Keratinocyte (primary cell): ENCODE data around the gene ADAD2. TPM values are rescaled to one million over a fixed set of nuclear protein-coding genes. Genes with fewer than 3 reads are reported as not detected.

Experiments
- DNase-seq: peaks from one replicate; pipeline ENCODE4 v3.0.0-alpha.2; 2011; ENCODE audit warnings: low read depth, missing footprints, low spot score
- FAIRE-seq: peaks from 2 replicates; lab custom pipeline; 2011; peaks lifted over from hg19 to GRCh38; lab: Jason Lieb, UNC
- H2AFZ ChIP-seq: 2 replicates; pipeline ENCODE4 v1.6.0; 2012; ENCODE audit warnings: low read length, control low read depth, inconsistent platforms; ENCODE audit not compliant: control insufficient read depth
- H3K27ac ChIP-seq: 2 replicates; pipeline ENCODE4 v1.5.1; 2011; ENCODE audit warnings: low read length; ENCODE audit not compliant: control insufficient read depth, insufficient read depth
- H3K27me3 ChIP-seq: 3 replicates; pipeline ENCODE4 v1.6.0; 2011; ENCODE audit warnings: low read length; ENCODE audit not compliant: control insufficient read depth, insufficient read depth; ENCODE audit errors: extremely low read depth
- H3K36me3 ChIP-seq, 2 experiments: 2 replicates in 1 of 2; 3 replicates in 1 of 2; pipeline ENCODE4 v1.5.1; 2011; ENCODE audit warnings: low read length in 2 of 2, mild to moderate bottlenecking in 1 of 2; ENCODE audit not compliant: control insufficient read depth in 2 of 2, insufficient read depth in 2 of 2; ENCODE audit errors: extremely low read depth in 1 of 2
- H3K4me1 ChIP-seq: 3 replicates; pipeline ENCODE4 v1.5.1; 2011; ENCODE audit warnings: low read length; ENCODE audit not compliant: control insufficient read depth, insufficient read depth; ENCODE audit errors: extremely low read depth
- H3K4me2 ChIP-seq: 3 replicates; pipeline ENCODE4 v1.6.0; 2011; ENCODE audit warnings: low read depth, low read length; ENCODE audit not compliant: control insufficient read depth, insufficient read depth; ENCODE audit errors: extremely low read depth
- H3K4me3 ChIP-seq, 3 experiments: fragments of 200-600 bp in 1 of 3; sonication (generic) in 1 of 3; 2 replicates in 2 of 3; 3 replicates in 1 of 3; pipeline ENCODE4 v1.5.1; 2011 to 2016; ENCODE audit warnings: low read length in 3 of 3, mild to moderate bottlenecking in 3 of 3, control low read depth in 2 of 3, inconsistent platforms in 1 of 3, low read depth in 1 of 3, mixed read lengths in 1 of 3, mixed run types in 1 of 3, moderate library complexity in 1 of 3; ENCODE audit not compliant: control insufficient read depth in 2 of 3, insufficient read depth in 2 of 3; ENCODE audit errors: extremely low read depth in 1 of 3
- H3K79me2 ChIP-seq: 2 replicates; pipeline ENCODE4 v1.6.0; 2012; ENCODE audit warnings: low read length; ENCODE audit not compliant: control insufficient read depth, insufficient read depth
- H3K9ac ChIP-seq: 3 replicates; pipeline ENCODE4 v1.6.0; 2011; ENCODE audit warnings: low read length; ENCODE audit not compliant: control insufficient read depth, insufficient read depth; ENCODE audit errors: extremely low read depth
- H3K9me1 ChIP-seq: 3 replicates; pipeline ENCODE4 v1.6.0; 2011; ENCODE audit warnings: low read length; ENCODE audit not compliant: control insufficient read depth, insufficient read depth; ENCODE audit errors: extremely low read depth
- H3K9me3 ChIP-seq: 2 replicates; pipeline ENCODE4 v1.5.1; 2012; ENCODE audit warnings: low read depth, low read length; ENCODE audit not compliant: control insufficient read depth
- H4K20me1 ChIP-seq: 3 replicates; pipeline ENCODE4 v1.6.0; 2011; ENCODE audit warnings: low read length; ENCODE audit not compliant: control insufficient read depth, insufficient read depth; ENCODE audit errors: extremely low read depth
- CTCF ChIP-seq, 3 experiments: IDR thresholded peaks in 1 of 3; conservative IDR thresholded peaks in 1 of 3; optimal IDR thresholded peaks in 1 of 3; 2 replicates in 2 of 3; 3 replicates in 1 of 3; pipeline versions ENCODE3 to v1.5.1; 2011; ENCODE audit warnings: low read length in 3 of 3, mild to moderate bottlenecking in 3 of 3, moderate library complexity in 2 of 3, control low read depth in 1 of 3, inconsistent platforms in 1 of 3; ENCODE audit not compliant: insufficient read depth in 2 of 3; ENCODE audit errors: extremely low read depth in 1 of 3
- EZH2 ChIP-seq: IDR thresholded peaks from one replicate; pipeline ENCODE4 v1.6.1; 2012; ENCODE audit warnings: inconsistent platforms, mild to moderate bottlenecking, low read length, moderate library complexity
- dilution Hi-C: fragments of 300-500 bp; cut with MboI; formaldehyde crosslinking; loops from one replicate; pipeline ENCODE4 v1.7.0; 2020; ENCODE audit warnings: low sequenced_read_pairs; ENCODE audit not compliant: extremely low pct_ligation_motif_present
- polyA plus RNA-seq, 5 experiments: library from polyadenylated mRNA; depleted of rRNA in 3 of 5; stranded (reverse) in 3 of 5; stranded (forward) in 1 of 5; unstranded in 1 of 5; fragments of >200 nt; gene quantifications; 1 replicate in 1 of 5; 2 replicates in 3 of 5; 3 replicates in 1 of 5; pipeline versions ENCODE4 v1.2.1 to v1.2.3, GENCODE V29; 2011 to 2012; ENCODE audit warnings: missing spikeins in 2 of 5, low read depth in 1 of 5, low replicate concordance in 1 of 5

The ADAD2 gene
- polyA plus RNA-seq, 1 donor (not counting 4 experiments of a cell fraction or from before 2014, with no cell fraction given): not detected

DNA sequence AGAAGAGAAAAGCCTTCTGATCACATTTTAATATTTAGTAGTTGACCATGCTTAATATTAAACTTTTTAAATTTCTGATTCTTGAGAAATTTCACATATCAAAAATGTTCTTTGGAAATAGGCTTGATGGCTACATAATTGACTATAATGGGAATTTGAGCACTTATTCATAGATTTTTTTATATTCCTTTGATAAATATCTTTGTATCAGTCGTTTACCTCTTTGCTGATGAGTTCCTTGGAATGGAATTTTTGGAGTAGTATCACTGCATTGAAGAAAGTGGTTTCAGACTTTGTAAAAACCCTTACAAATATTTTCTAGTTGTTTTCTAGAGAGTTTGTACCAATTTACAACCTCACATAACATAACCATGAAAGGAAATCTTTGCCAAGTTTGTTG lies 31.2 kb upstream of the ADAD2 start:
- Histone ChIP-seq H3K4me3 (no peak overlapping the region), H3K36me3 (no peaks in the 10 kb centered on the region), H3K27me3 (peaks cover 5% of the 10 kb centered on the region), H3K9ac (no peak overlapping the region), H2AFZ (no peak overlapping the region), H3K27ac (no peak overlapping the region), H3K4me2 (no peak overlapping the region), H3K4me1 (no peaks in the 10 kb centered on the region), H3K79me2 (no peaks in the 10 kb centered on the region), H3K9me1 (no peaks in the 10 kb centered on the region), H4K20me1 (no peaks in the 10 kb centered on the region), H3K9me3 (peaks cover 2% of the 10 kb centered on the region)
- TF ChIP-seq EZH2: no peak
- TF ChIP-seq CTCF (optimal IDR thresholded peaks at IDR 0.05 in 1 of 3, IDR thresholded peaks at IDR 0.05 in 1 of 3, conservative IDR thresholded peaks at IDR 0.05 in 1 of 3; ENCODE audit: extremely low read depth in 1 of 3, insufficient read depth in 2 of 3, low read length in 3 of 3): no peak
- DNase-seq (no peak), FAIRE-seq (no peak)
- dilution Hi-C loops: no loop called here

GRCh38 chr16:84161037-84161436 lies 29.9 kb upstream of the ADAD2 start:
- no peak for TF ChIP-seq CTCF (optimal IDR thresholded peaks at IDR 0.05 in 1 of 3, IDR thresholded peaks at IDR 0.05 in 1 of 3, conservative IDR thresholded peaks at IDR 0.05 in 1 of 3; ENCODE audit: extremely low read depth in 1 of 3, insufficient read depth in 2 of 3, low read length in 3 of 3)
- TF ChIP-seq EZH2: no peak
- Histone ChIP-seq H2AFZ (no peak overlapping the region), H3K9me1 (no peaks in the 10 kb centered on the region), H3K4me1 (no peaks in the 10 kb centered on the region), H3K79me2 (no peaks in the 10 kb centered on the region), H3K9ac (no peak overlapping the region), H3K27me3 (peaks cover 5% of the 10 kb centered on the region), H3K36me3 (no peaks in the 10 kb centered on the region), H3K4me3 (no peak overlapping the region), H3K27ac (no peak overlapping the region), H4K20me1 (no peaks in the 10 kb centered on the region), H3K4me2 (no peak overlapping the region), H3K9me3 (peaks cover 1% of the 10 kb centered on the region)
- FAIRE-seq (no peak), DNase-seq (no peak)
- dilution Hi-C loops: no loop called here
